Fibroblast of the conjunctiva (primary cell): ENCODE results near the gene EPHA10.
A peak's percentile ranks its signal among the peaks of the same experiment; 100 is the strongest.
"Not testable (repeated sequence)": the region's sequence is repeated elsewhere in the genome, so short reads cannot be mapped to it uniquely, and the experiment has no call there.

Experiments
- DNase-seq: peaks from one replicate; pipeline ENCODE4 v3.0.0-alpha.2; 2010; ENCODE audit warnings: low read depth

Gene EPHA10

GRCh38 chr1:37771440-37771839, 6.5 kb upstream of the EPHA10 start:
- DNase-seq, result not testable (repeated sequence)

- no peak for DNase-seq
Observed at GRCh38 chr1:37767488-37767887, 2.6 kb upstream of the EPHA10 start.

GRCh38 chr1:37765916-37766664, 1.2 kb upstream of the EPHA10 start:
- no peak for DNase-seq

- peak; percentile 5 for DNase-seq
Observed at GRCh38 chr1:37764414-37764825, 500 bp downstream of the EPHA10 start.

GRCh38 chr1:37763791-37764413, 1.0 kb downstream of the EPHA10 start:
- no peak for DNase-seq

GRCh38 chr1:37762516-37762915, 2.4 kb downstream of the EPHA10 start:
- no peak for DNase-seq

GRCh38 chr1:37761416-37762095, 3.4 kb downstream of the EPHA10 start:
- no peak for DNase-seq

GRCh38 chr1:37759451-37759850, 5.5 kb downstream of the EPHA10 start:
- DNase-seq, result no peak

GRCh38 chr1:37755951-37756560, 8.9 kb downstream of the EPHA10 start:
- no peak for DNase-seq

GRCh38 chr1:37755290-37755689, 9.6 kb downstream of the EPHA10 start:
- no peak for DNase-seq

GRCh38 chr1:37753473-37754321, 11.2 kb downstream of the EPHA10 start:
- DNase-seq, result no peak

GRCh38 chr1:37752583-37753471, 12.1 kb downstream of the EPHA10 start:
- no peak for DNase-seq

- no peak for DNase-seq
Observed at GRCh38 chr1:37752213-37752582, 12.7 kb downstream of the EPHA10 start.

GRCh38 chr1:37748565-37748964, 16.4 kb downstream of the EPHA10 start:
- DNase-seq, result no peak

GRCh38 chr1:37746806-37747205, 18.1 kb downstream of the EPHA10 start:
- no peak for DNase-seq

- DNase-seq, result no peak
Observed at GRCh38 chr1:37741662-37742061, 23.3 kb downstream of the EPHA10 start.

GRCh38 chr1:37741130-37741529, 23.8 kb downstream of the EPHA10 start:
- no peak for DNase-seq

GRCh38 chr1:37739222-37739621, 25.7 kb downstream of the EPHA10 start:
- DNase-seq, result no peak

GRCh38 chr1:37738619-37739018, 26.3 kb downstream of the EPHA10 start:
- DNase-seq, result not testable (repeated sequence)

GRCh38 chr1:37737975-37738374, 26.9 kb downstream of the EPHA10 start:
- not testable (repeated sequence) for DNase-seq
